Dendritic cell treated with granulocyte-macrophage colony-stimulating factor and Interleukin-4, amounts not matched to agents 40 ng/mL and 50 ng/mL, for 4 days (primary cell): ENCODE measurements around the gene ME2.
"Not testable (repeated sequence)": the region's sequence is repeated elsewhere in the genome, so short reads cannot be mapped to it uniquely, and the experiment has no call there.

Experiments used
- H3K27ac Mint-ChIP-seq: one replicate; pipeline ENCODE4 v1.8.0; 2022; ENCODE audit warnings: mild to moderate bottlenecking, mixed read lengths
- H3K27me3 Mint-ChIP-seq: one replicate; pipeline ENCODE4 v1.8.0; 2022; ENCODE audit warnings: mild to moderate bottlenecking, mixed read lengths
- H3K36me3 Mint-ChIP-seq: one replicate; pipeline ENCODE4 v1.8.0; 2022; ENCODE audit warnings: low read depth, mixed read lengths
- H3K4me1 Mint-ChIP-seq: one replicate; pipeline ENCODE4 v1.8.0; 2022; ENCODE audit warnings: low read depth, mixed read lengths
- H3K4me3 Mint-ChIP-seq: one replicate; pipeline ENCODE4 v1.8.0; 2022; ENCODE audit warnings: mild to moderate bottlenecking, moderate library complexity, mixed read lengths
- H3K9me3 Mint-ChIP-seq: one replicate; pipeline ENCODE4 v1.8.0; 2022; ENCODE audit warnings: mixed read lengths
- intact Hi-C: fragments of 100-400 bp; cut with micrococcal nuclease; formaldehyde crosslinking; loops from one replicate; pipeline ENCODE4 v1.15.0; 2022

Gene ME2

DNA sequence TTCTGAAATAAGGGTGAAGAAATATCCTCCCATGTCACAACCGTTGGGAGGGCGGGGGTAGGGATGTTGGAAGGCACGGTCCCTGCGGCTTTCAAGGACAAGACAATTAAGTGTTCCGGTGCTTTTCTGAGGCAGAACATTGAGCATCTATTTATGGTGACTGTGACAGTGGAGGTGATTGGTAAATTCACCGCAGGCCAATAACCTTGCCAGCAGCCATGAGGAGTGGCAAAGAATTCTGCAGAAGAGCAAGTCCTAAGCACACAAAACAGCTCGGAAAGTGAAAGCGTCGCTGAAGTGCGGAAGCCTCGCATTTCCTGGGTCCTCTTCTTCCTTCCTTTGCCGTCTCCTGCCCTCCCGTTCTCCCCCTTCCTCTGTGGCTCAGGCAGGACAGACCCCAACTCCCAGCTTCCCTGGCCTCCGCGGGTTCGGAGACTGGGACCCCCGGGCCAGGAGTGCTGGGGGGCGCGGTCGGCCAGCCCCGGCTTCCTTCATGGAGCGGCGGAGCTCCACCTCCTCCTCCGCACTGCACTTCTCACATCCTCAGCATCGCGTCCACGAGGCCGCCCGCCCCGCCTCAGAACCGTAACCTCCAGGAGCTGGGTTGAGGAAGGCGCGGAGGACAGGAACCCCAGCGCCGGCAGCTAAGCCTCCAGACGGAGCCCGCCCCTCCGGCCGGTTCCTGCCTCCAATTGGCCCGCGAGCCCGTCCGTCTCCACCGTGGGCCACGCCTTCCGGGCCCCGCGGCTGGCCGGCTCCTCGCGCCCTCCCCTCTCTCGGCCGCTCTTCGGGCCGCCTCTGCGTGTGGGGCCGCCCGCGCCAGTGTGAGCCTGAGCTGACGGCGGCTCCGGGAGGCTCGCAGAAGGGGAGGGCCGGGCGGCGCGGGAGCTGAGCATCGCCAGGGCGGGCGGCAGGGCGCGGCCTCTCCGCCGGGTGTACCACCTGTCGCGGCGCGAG, at the start of gene ME2:
TSS of gene ME2 (plus strand) at position 774 of the 957 bp plus-strand sequence. CDS start 16,703 bp downstream, outside the sequence.
- peaks cover 13% of the 10 kb centered on the region for H3K36me3 Mint-ChIP-seq
- H3K4me1 Mint-ChIP-seq, result peaks cover 27% of the 10 kb centered on the region
- intact Hi-C loops, result loop anchor here (1.0 to 5.0 kb wide), 3 partner anchors 24 to 152 kb away; partner anchors contain the start of genes ELAC1 and SMAD4
- H3K27ac Mint-ChIP-seq, result peak within 1 kb of the TSS; percentile 98
- no peaks in the 10 kb centered on the region for H3K27me3 Mint-ChIP-seq
- H3K9me3 Mint-ChIP-seq, result no peaks in the 10 kb centered on the region
- H3K4me3 Mint-ChIP-seq, result peak within 1 kb of the TSS; percentile 98

DNA sequence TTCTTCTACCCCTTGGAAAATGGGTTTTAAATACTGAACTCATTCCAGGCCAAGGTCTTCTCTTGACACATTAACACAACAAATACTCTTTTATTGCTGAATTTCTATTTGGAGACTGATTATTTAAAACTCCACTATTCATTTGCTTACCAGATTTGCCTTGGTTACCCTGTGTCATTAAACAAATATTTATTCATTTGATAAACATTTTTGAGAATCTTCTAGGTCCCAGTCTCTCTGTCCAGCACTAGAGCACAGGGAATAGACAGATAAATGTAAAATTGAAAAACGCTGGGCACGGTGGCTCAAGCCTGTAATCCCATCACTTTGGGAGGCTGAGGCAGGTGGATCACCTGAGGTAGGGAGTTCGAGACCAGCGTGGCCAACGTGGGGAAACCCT, 49.3 kb upstream of the ME2 start:
- H3K4me1 Mint-ChIP-seq, result peaks cover 25% of the 10 kb centered on the region
- H3K9me3 Mint-ChIP-seq, result no peaks in the 10 kb centered on the region
- H3K36me3 Mint-ChIP-seq, result no peaks in the 10 kb centered on the region
- peak overlapping the region; percentile 96 for H3K27ac Mint-ChIP-seq
- H3K4me3 Mint-ChIP-seq, result no peak overlapping the region
- H3K27me3 Mint-ChIP-seq, result no peaks in the 10 kb centered on the region
- intact Hi-C loops, result no loop called here

DNA sequence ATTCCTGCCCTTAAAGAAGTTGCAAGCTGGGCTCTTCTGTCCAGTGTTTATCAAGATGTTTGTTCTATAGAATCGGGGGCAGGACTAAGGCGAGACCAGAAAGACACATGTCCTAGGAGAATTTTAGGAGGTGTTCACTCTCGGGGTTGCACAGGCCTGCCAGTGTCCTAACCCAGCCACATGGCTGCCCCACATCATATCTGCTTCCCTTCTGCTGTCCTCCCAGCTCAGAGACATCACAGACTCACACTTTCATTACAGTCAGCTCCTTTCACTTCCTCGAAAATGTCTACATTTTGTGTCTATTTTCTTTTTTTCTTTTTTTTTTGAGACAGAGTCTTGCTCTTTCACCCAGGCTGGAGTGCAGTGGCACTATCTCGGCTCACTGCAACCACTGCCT, 48.4 kb upstream of the ME2 start:
- H3K36me3 Mint-ChIP-seq, result no peaks in the 10 kb centered on the region
- H3K27ac Mint-ChIP-seq, result peak overlapping the region; percentile 96
- H3K27me3 Mint-ChIP-seq, result no peaks in the 10 kb centered on the region
- peaks cover 29% of the 10 kb centered on the region for H3K4me1 Mint-ChIP-seq
- no peaks in the 10 kb centered on the region for H3K9me3 Mint-ChIP-seq
- peak overlapping the region; percentile 57 for H3K4me3 Mint-ChIP-seq
- intact Hi-C loops, result no loop called here

DNA sequence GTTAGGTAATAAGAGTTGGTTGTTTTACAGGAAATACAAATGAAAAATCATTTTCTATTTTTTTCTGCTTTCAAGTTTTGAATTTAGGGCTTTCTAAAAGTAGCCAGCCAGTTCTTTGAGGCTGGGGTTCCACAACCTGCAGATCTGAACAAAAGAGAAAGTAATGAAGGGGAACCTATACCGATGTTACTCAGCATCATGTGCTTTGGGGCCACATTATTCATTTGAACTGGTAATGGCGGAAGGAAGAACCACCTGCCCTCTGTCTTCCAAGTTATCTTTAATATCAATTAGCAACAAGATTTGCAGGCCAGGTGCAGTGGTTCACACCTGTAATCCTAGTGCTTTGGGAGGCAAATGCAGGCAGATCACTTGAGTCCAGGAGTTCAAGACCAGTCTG, 46.2 kb upstream of the ME2 start:
- H3K27me3 Mint-ChIP-seq, result no peaks in the 10 kb centered on the region
- H3K4me1 Mint-ChIP-seq, result peaks cover 35% of the 10 kb centered on the region
- no peaks in the 10 kb centered on the region for H3K36me3 Mint-ChIP-seq
- intact Hi-C loops, result no loop called here
- no peaks in the 10 kb centered on the region for H3K9me3 Mint-ChIP-seq
- H3K27ac Mint-ChIP-seq, result no peak overlapping the region
- H3K4me3 Mint-ChIP-seq, result no peak overlapping the region

DNA sequence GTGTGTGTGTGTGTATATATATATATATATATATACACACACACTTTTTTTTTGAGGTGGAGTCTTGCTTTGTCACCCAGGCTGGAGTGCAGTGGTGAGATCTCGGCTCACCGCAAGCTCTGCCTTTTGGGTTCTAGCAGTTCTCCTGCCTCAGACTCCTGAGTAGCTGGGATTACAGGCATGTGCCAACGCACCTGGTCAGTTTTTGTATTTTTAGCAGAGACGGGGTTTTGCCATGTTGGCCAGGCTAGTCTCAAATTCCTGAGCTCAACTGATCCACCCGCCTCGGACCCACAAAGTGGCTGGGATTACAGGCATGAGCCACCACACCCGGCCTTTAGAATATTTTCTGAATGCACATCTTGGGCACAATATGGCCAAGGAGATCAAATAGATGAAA, 45.4 kb upstream of the ME2 start:
- peak overlapping the region; percentile 9 for H3K27ac Mint-ChIP-seq
- H3K27me3 Mint-ChIP-seq, H3K4me3 Mint-ChIP-seq, intact Hi-C loops, H3K9me3 Mint-ChIP-seq, H3K36me3 Mint-ChIP-seq: not testable (repeated sequence)
- H3K4me1 Mint-ChIP-seq, result peaks cover 35% of the 10 kb centered on the region

DNA sequence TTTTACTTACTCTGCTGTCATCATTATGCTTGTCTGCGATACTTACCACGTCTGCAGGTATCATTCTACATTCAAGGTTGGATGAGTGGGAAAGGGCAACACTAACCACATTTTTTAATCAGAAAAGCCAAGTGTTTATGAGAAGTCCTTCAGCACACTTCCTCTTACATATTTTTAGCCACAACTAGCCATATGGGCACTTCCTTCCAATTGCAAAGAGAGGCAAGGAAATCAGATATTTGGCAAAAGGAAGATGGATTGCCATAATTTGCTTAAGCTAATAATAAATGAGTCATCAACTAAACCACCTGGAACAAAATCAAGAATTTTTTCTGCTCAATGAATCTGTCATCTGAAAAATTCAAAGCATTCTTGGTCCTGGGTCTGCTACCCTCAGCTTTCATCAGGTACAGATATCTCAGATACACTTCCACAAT, 42.4 kb upstream of the ME2 start:
- Mint-ChIP-seq H3K27me3 (no peaks in the 10 kb centered on the region), H3K36me3 (no peaks in the 10 kb centered on the region), H3K4me3 (peak overlapping the region; percentile 5), H3K4me1 (peaks cover 35% of the 10 kb centered on the region), H3K9me3 (no peaks in the 10 kb centered on the region), H3K27ac (peak overlapping the region; percentile 77)
- intact Hi-C loops, result loop anchor here (2.0 kb wide), 1 partner anchor 16 kb away; no protein-coding TSS in a partner anchor

DNA sequence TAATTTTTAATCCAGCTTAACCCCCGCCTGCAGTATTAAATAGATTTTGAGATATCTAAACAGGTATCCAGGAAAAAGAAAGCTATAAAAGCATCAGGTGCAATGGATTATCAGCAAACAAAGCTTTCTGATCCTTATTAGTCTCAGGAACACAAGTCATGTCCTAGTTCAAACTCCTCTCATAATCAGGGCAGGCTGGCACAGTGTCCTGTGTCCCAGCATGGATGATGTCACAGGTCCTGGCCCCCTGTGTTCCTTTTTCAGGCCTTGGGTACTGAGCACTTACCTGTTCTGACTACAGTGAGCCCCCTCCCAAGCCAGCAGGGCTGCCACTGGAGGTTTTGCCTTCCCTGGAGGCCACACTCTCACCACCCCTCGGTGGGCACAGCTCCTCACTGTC, 39.6 kb upstream of the ME2 start:
- Mint-ChIP-seq H3K9me3 (no peaks in the 10 kb centered on the region), H3K27ac (no peak overlapping the region), H3K4me3 (no peak overlapping the region), H3K4me1 (peaks cover 40% of the 10 kb centered on the region), H3K36me3 (no peaks in the 10 kb centered on the region), H3K27me3 (no peaks in the 10 kb centered on the region)
- intact Hi-C loops, result no loop called here

DNA sequence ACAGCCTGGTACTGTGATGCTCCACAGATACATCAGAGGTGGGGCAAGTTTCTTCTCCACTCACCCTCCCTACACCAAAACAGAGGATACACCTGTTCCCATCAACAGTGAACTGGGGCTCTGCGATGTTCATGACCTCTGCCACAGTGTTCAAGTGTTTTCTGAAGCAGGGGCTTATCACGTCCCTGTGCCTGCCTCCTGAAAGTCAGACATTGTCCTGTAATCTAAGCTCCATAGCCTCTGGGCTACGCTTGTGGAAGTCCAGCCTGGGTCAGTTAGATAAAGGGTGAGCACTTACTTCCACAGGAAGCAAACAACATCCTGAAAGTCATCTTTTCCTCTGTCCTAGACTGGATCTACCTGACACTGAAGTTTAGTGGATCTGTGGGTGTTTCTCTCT, 38.9 kb upstream of the ME2 start:
- Mint-ChIP-seq H3K4me1 (peaks cover 40% of the 10 kb centered on the region), H3K9me3 (no peaks in the 10 kb centered on the region), H3K27ac (no peak overlapping the region), H3K27me3 (no peaks in the 10 kb centered on the region), H3K4me3 (no peak overlapping the region), H3K36me3 (no peaks in the 10 kb centered on the region)
- intact Hi-C loops, result no loop called here

DNA sequence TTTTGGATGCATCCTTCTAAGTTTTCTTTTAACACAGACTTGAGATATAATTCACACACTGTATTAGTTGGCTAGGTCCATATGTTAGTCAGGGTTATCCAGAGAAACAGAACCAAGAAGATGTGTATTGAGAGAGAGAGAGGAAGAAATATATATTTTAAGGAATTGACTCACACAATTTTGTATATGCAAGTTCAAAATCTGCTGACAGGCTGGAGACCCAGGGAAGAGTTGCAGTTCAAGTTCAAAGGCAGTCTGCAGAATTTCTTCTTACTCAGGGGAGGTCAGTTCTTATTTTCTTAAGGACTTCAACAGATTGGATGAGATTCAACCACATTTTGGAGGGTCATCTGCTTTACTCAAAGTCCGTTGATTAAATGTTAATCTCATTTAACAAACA, 36.1 kb upstream of the ME2 start:
- Mint-ChIP-seq H3K36me3 (no peaks in the 10 kb centered on the region), H3K9me3 (no peaks in the 10 kb centered on the region), H3K27me3 (no peaks in the 10 kb centered on the region), H3K27ac (peak overlapping the region; percentile 35), H3K4me1 (peaks cover 38% of the 10 kb centered on the region), H3K4me3 (no peak overlapping the region)
- intact Hi-C loops, result no loop called here

DNA sequence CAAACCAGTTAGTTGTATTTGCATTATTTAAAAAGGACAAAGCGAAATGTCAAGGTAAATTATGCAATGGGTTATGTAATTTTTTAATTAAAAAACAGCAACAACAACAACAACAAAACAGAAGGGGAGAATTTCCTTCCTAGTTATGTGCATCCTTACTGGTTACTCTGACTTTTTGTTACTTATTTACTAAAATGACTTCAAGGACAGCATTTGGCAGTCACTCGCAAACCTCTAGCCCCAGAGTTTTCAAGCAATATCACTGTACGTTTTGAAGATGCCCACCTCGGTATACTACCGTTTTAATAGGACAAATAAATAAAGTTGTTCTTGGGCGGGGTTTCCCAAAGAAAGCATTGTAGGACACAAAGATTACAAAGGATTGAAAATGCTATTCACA, 34.4 kb upstream of the ME2 start:
- Mint-ChIP-seq H3K4me1 (peaks cover 42% of the 10 kb centered on the region), H3K4me3 (no peak overlapping the region), H3K27ac (no peak overlapping the region), H3K36me3 (no peaks in the 10 kb centered on the region), H3K9me3 (no peaks in the 10 kb centered on the region), H3K27me3 (no peaks in the 10 kb centered on the region)
- intact Hi-C loops, result no loop called here

DNA sequence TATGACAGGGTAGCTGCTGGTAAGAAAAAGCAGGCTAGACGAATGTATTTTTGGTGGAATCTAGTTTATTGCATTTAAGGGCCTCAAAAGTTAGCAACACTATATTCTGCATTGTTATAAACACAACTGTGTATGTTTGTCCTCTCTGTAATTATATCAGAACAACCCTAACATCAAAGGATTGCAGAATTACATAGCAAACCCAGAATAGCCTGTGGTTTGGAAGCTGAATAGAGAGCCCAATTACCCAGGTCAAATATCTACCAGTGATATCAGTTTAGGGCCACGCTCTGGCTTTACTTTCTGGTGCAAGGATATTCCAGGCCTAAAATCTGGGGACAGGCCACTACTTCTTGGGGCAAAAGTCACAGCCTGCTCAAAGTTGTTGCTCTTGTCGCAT, 34.0 kb upstream of the ME2 start:
- intact Hi-C loops, result no loop called here
- Mint-ChIP-seq H3K27ac (no peak overlapping the region), H3K27me3 (no peaks in the 10 kb centered on the region), H3K9me3 (no peaks in the 10 kb centered on the region), H3K36me3 (no peaks in the 10 kb centered on the region), H3K4me3 (no peak overlapping the region), H3K4me1 (peaks cover 42% of the 10 kb centered on the region)

DNA sequence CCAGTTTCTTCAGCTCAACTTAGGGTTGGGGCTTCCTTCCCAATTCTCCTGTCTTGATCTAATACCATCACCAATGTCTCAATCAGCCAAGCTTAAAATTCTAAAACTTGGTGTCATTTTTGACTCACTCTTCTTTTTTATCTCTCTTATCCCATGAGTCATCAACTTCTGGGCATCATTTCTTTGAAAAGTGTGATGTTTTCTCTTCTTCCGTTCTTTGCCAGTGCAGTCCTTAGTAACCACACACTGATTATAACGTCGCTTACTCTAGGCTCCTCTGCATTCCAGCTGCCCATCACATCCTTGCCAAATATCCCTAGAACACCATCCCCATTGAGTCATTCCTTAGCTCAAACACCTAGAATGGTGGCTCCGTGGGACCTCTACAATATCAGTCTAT, 31.7 kb upstream of the ME2 start:
- Mint-ChIP-seq H3K27me3 (no peaks in the 10 kb centered on the region), H3K4me1 (peaks cover 56% of the 10 kb centered on the region), H3K9me3 (no peaks in the 10 kb centered on the region), H3K4me3 (no peak overlapping the region), H3K36me3 (no peaks in the 10 kb centered on the region), H3K27ac (no peak overlapping the region)
- intact Hi-C loops, result no loop called here

DNA sequence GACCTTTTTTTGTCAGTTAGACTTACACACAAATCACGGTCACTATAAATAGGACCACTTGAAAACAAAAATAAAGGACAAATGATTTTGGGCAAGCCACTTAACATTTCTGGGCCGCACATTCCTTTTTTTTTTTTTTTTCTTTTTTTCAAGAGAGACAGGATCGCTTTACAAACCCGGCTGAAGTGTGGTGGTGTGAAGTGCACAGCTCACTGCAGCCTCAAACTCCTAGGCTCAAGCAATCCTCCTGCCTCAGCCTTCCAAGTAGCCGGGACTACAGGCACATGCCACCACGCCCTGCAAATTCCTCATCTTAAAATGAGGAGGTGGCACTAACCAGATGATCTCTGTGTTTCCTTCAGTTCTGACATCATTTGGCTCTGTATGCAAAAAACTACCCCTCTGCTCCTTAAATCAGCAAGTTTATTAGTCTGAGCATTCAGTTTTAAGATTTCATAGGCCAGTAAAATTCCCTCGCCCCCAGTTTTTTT, 30.8 kb upstream of the ME2 start:
- H3K4me3 Mint-ChIP-seq, result no peak overlapping the region
- intact Hi-C loops, result no loop called here
- no peaks in the 10 kb centered on the region for H3K27me3 Mint-ChIP-seq
- peak overlapping the region; percentile 70 for H3K27ac Mint-ChIP-seq
- H3K36me3 Mint-ChIP-seq, result no peaks in the 10 kb centered on the region
- peaks cover 59% of the 10 kb centered on the region for H3K4me1 Mint-ChIP-seq
- H3K9me3 Mint-ChIP-seq, result no peaks in the 10 kb centered on the region

DNA sequence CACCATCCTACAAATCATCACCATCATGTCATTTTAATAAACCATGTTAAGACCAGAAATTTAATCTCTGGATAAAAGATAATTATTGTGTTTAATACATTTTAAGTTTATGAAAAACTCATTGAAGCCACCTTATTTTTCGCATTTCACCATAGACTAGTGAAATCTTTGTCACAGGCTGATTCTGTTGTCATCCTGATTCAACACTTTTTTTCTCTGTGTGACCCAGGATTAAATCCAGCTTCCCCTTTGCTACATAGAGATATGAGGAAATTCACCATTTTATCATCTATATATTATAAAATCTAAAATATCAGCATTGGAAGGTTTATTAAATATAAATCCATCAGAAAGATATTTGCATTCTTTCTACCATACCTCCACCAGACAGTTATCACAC, 29.9 kb upstream of the ME2 start:
- Mint-ChIP-seq H3K4me1 (peaks cover 60% of the 10 kb centered on the region), H3K9me3 (no peaks in the 10 kb centered on the region), H3K27me3 (no peaks in the 10 kb centered on the region), H3K36me3 (no peaks in the 10 kb centered on the region), H3K27ac (peak overlapping the region; percentile 70), H3K4me3 (no peak overlapping the region)
- intact Hi-C loops, result no loop called here
